GM23338 (cell line): ENCODE data around the gene MGAT4B. TPM values are rescaled to one million over a fixed set of nuclear protein-coding genes. Genes with fewer than 3 reads are reported as not detected.

Experiments used
- ATAC-seq: fragments of 200-7000 bp; cut with Tn5 transposase; 3 replicates; pipeline ENCODE4 v1.9.1; 2020
- DNase-seq: peaks from one replicate; pipeline ENCODE4 v3.0.0-alpha.2; 2015; ENCODE audit warnings: low spot score
- H2AFZ ChIP-seq: fragments of 200-600 bp; sonication (generic); 2 replicates; pipeline ENCODE4 v1.8.0; 2016; ENCODE audit warnings: antibody characterized with exemption, mild to moderate bottlenecking, moderate library complexity
- H3F3A ChIP-seq: fragments of 200-600 bp; sonication (generic); replicated peaks from 2 replicates; pipeline ENCODE4 v1.8.0; 2017; ENCODE audit warnings: antibody characterized with exemption, mixed run types, low read depth
- H3K27ac ChIP-seq: fragments of 200-600 bp; sonication (generic); 2 replicates; pipeline ENCODE4 v1.6.1; 2016; ENCODE audit warnings: low read depth
- H3K27me3 ChIP-seq: fragments of 200-600 bp; sonication (generic); 2 replicates; pipeline ENCODE4 v1.8.0; 2016; ENCODE audit warnings: mild to moderate bottlenecking, mixed run types, moderate library complexity; ENCODE audit not compliant: insufficient read depth
- H3K36me3 ChIP-seq: fragments of 200-600 bp; sonication (generic); 2 replicates; pipeline ENCODE4 v1.8.0; 2016; ENCODE audit warnings: mild to moderate bottlenecking; ENCODE audit not compliant: insufficient read depth
- H3K4me1 ChIP-seq: fragments of 200-600 bp; sonication (generic); 2 replicates; pipeline ENCODE4 v1.8.0; 2016; ENCODE audit warnings: mild to moderate bottlenecking, moderate library complexity; ENCODE audit not compliant: insufficient read depth
- H3K4me2 ChIP-seq: fragments of 200-600 bp; sonication (generic); 2 replicates; pipeline ENCODE4 v1.7.1; 2017; ENCODE audit warnings: mixed run types
- H3K4me3 ChIP-seq: fragments of 200-600 bp; sonication (generic); 2 replicates; pipeline ENCODE4 v1.6.1; 2016; ENCODE audit warnings: mixed run types
- H3K79me2 ChIP-seq: fragments of 200-600 bp; sonication (generic); replicated peaks from 2 replicates; pipeline ENCODE4 v1.8.0; 2017; ENCODE audit warnings: mild to moderate bottlenecking; ENCODE audit not compliant: insufficient read depth
- H3K9me2 ChIP-seq: fragments of 200-600 bp; sonication (generic); 2 replicates; pipeline ENCODE4 v1.8.0; 2017; ENCODE audit not compliant: insufficient read depth
- H4K20me1 ChIP-seq: fragments of 200-600 bp; sonication (generic); replicated peaks from 2 replicates; pipeline ENCODE4 v1.8.0; 2017; ENCODE audit warnings: mild to moderate bottlenecking; ENCODE audit not compliant: insufficient read depth
- H3K27ac Mint-ChIP-seq: 2 replicates; pipeline ENCODE4 v1.8.0; 2020; ENCODE audit warnings: inconsistent platforms, mild to moderate bottlenecking, moderate library complexity, mixed read lengths
- H3K27me3 Mint-ChIP-seq: 3 replicates; pipeline ENCODE4 v1.8.0; 2022; ENCODE audit warnings: low read depth, mild to moderate bottlenecking, moderate library complexity, mixed read lengths, inconsistent platforms; ENCODE audit not compliant: insufficient read depth, poor library complexity
- H3K36me3 Mint-ChIP-seq: 3 replicates; pipeline ENCODE4 v1.8.0; 2021; ENCODE audit warnings: low read depth, mild to moderate bottlenecking, inconsistent platforms, moderate library complexity, mixed read lengths
- H3K4me1 Mint-ChIP-seq: 3 replicates; pipeline ENCODE4 v1.8.0; 2020; ENCODE audit warnings: mild to moderate bottlenecking, inconsistent platforms, mixed read lengths
- H3K4me3 Mint-ChIP-seq: 3 replicates; pipeline ENCODE4 v1.8.0; 2021; ENCODE audit warnings: moderate library complexity, mild to moderate bottlenecking, inconsistent platforms, mixed read lengths
- H3K9me3 Mint-ChIP-seq: 3 replicates; pipeline ENCODE4 v1.8.0; 2020; ENCODE audit warnings: moderate library complexity, mild to moderate bottlenecking, inconsistent platforms, mixed read lengths
- CREB1 ChIP-seq: fragments of 250-450 bp; sonication (Bioruptor Pico); IDR thresholded peaks from 2 replicates; pipeline ENCODE4 v1.5.0; 2020; ENCODE audit warnings: low read depth, mild to moderate bottlenecking, moderate library complexity
- CTCF ChIP-seq, 2 experiments: fragments of 200-600 bp in 1 of 2; sonication (generic) in 1 of 2; conservative IDR thresholded peaks; 2 replicates each; pipeline versions ENCODE4 v1.5.1 to v1.6.1; 2016 to 2017; ENCODE audit warnings: antibody characterized with exemption in 2 of 2, low read depth in 2 of 2, mild to moderate bottlenecking in 2 of 2, moderate library complexity in 1 of 2
- ETS1 ChIP-seq: IDR thresholded peaks from 2 replicates; pipeline ENCODE4 v1.6.1; 2016; ENCODE audit warnings: antibody characterized with exemption
- EZH2 ChIP-seq: fragments of 200-600 bp; sonication (generic); IDR thresholded peaks from one replicate; pipeline ENCODE4 v1.8.0; 2017; ENCODE audit warnings: antibody characterized with exemption, mild to moderate bottlenecking, low read depth; ENCODE audit not compliant: unreplicated experiment
- EZH2phosphoT487 ChIP-seq: fragments of 200-600 bp; sonication (generic); IDR thresholded peaks from one replicate; pipeline ENCODE4 v1.8.1; 2018; ENCODE audit warnings: antibody characterized with exemption; ENCODE audit not compliant: unreplicated experiment
- JUNB ChIP-seq: IDR thresholded peaks from one replicate; pipeline ENCODE4 v1.6.1; 2016; ENCODE audit warnings: antibody characterized with exemption; ENCODE audit not compliant: unreplicated experiment
- NANOG ChIP-seq: IDR thresholded peaks from 2 replicates; pipeline ENCODE4 v1.6.1; 2016; ENCODE audit warnings: antibody characterized with exemption, borderline replicate concordance
- REST ChIP-seq: IDR thresholded peaks from one replicate; pipeline ENCODE4 v1.6.1; 2018; ENCODE audit warnings: antibody characterized with exemption; ENCODE audit not compliant: unreplicated experiment
- STAT1 ChIP-seq: IDR thresholded peaks from one replicate; pipeline ENCODE4 v1.6.1; 2016; ENCODE audit warnings: antibody characterized with exemption; ENCODE audit not compliant: unreplicated experiment
- ZNF114 ChIP-seq: fragments of 250-450 bp; sonication (Bioruptor Pico); IDR thresholded peaks from 2 replicates; pipeline ENCODE4 v1.5.0; 2020; ENCODE audit warnings: mild to moderate bottlenecking, moderate library complexity
- ZNF331 ChIP-seq: fragments of 250-450 bp; sonication (Bioruptor Pico); IDR thresholded peaks from 2 replicates; pipeline ENCODE4 v1.5.0; 2020; ENCODE audit warnings: low read depth, mild to moderate bottlenecking, moderate library complexity
- polyA plus RNA-seq: library from polyadenylated mRNA; unstranded; fragments of >200 nt; fragmentation: Nextera tagmentation; extraction: Ambion mirVana; gene quantifications from 2 replicates; pipeline ENCODE4 v1.2.1, GENCODE V29; 2016
- total RNA-seq: library from RNA; depleted of rRNA; stranded (reverse); fragments of >200 nt; shearing (Covaris generic); gene quantifications from 2 replicates; pipeline ENCODE4 v1.2.3, GENCODE V29; 2014

Gene MGAT4B
- total and polyA plus RNA-seq, 2 experiments from 2014 or later: 32.3 to 101 TPM

- Histone ChIP-seq H2AFZ (no peak overlapping the region), H3K27ac (peak overlapping the region; percentile 50; the same call in 1 of the 2 replicates), H3K4me3 (no peak overlapping the region), H3K4me1 (peaks cover 3% of the 10 kb centered on the region; the same call in 1 of the 2 replicates), H3K9me2 (no peaks in the 10 kb centered on the region), H3K4me2 (no peak overlapping the region), H3K27me3 (no peaks in the 10 kb centered on the region), H4K20me1 (peaks cover 23% of the 10 kb centered on the region), H3K79me2 (peaks cover 41% of the 10 kb centered on the region), H3F3A (peaks cover 29% of the 10 kb centered on the region; the same call in 1 of the 2 replicates), H3K36me3 (peaks cover 50% of the 10 kb centered on the region)
- peak; percentile 91 for ATAC-seq
- TF ChIP-seq REST (no peak), EZH2phosphoT487 (no peak), CTCF (conservative IDR thresholded peaks at IDR 0.05; ENCODE audit: low read depth in 2 of 2) (peak; percentile 55 to 66)
- Mint-ChIP-seq H3K9me3 (no peaks in the 10 kb centered on the region), H3K4me1 (peaks cover 13% of the 10 kb centered on the region), H3K27me3 (peaks cover 9% of the 10 kb centered on the region), H3K36me3 (peaks cover 78% of the 10 kb centered on the region), H3K27ac (no peak overlapping the region), H3K4me3 (no peak overlapping the region)
- peak; percentile 69 for DNase-seq
These were observed 38.2 kb downstream of the MGAT4B start for GRCh38 chr5:179768326-179769085.

GRCh38 chr5:179767496-179768100, 39.1 kb downstream of the MGAT4B start:
- Histone ChIP-seq H3K4me1 (peaks cover 5% of the 10 kb centered on the region; the same call in 1 of the 2 replicates), H2AFZ (no peak overlapping the region), H3K4me3 (no peak overlapping the region), H3K27ac (0 out of 2 replicates have a peak overlapping the region, but pooled peaks have one; percentile 66), H3K36me3 (peaks cover 49% of the 10 kb centered on the region), H3K9me2 (no peaks in the 10 kb centered on the region), H3K4me2 (no peak overlapping the region), H3F3A (peaks cover 32% of the 10 kb centered on the region; the same call in 1 of the 2 replicates), H3K27me3 (no peaks in the 10 kb centered on the region), H3K79me2 (peaks cover 44% of the 10 kb centered on the region), H4K20me1 (peaks cover 23% of the 10 kb centered on the region)
- no peak overlapping the region for H3K4me3 Mint-ChIP-seq
- H3K27me3 Mint-ChIP-seq: peaks cover 5% of the 10 kb centered on the region
- H3K9me3 Mint-ChIP-seq: no peaks in the 10 kb centered on the region
- DNase-seq (no peak), ATAC-seq (no peak)
- peaks cover 21% of the 10 kb centered on the region for H3K4me1 Mint-ChIP-seq
- peaks cover 69% of the 10 kb centered on the region for H3K36me3 Mint-ChIP-seq
- no peak overlapping the region for H3K27ac Mint-ChIP-seq
- TF ChIP-seq ZNF331 (CRISPR knock-in tag) (no peak), STAT1 (no peak), NANOG (no peak), ETS1 (no peak), EZH2 (no peak), EZH2phosphoT487 (no peak), ZNF114 (no peak), JUNB (no peak), CTCF (conservative IDR thresholded peaks at IDR 0.05; ENCODE audit: low read depth in 2 of 2) (no peak), CREB1 (no peak)
